ENCODE measurements around the gene ACER3.
"Not testable (repeated sequence)": the region's sequence is repeated elsewhere in the genome, so short reads cannot be mapped to it uniquely, and the experiment has no call there.

ACER3 gene

GRCh38 chr11:76823481-76824028 lies 37.2 kb upstream of the ACER3 start (continued):
- TF ChIP-seq ZNF70 (CRISPR knock-in tag; IDR thresholded peaks at IDR 0.05) (no peak), ZFP30 (CRISPR knock-in tag; IDR thresholded peaks at IDR 0.05) (no peak), ZNF565 (CRISPR knock-in tag; conservative IDR thresholded peaks at IDR 0.05; ENCODE audit: low read depth) (no peak)

GRCh38 chr11:76824083-76824939 lies 36.4 kb upstream of the ACER3 start:
- ATAC-seq = no peak
- TF ChIP-seq ZC3H10 (CRISPR knock-in tag; IDR thresholded peaks at IDR 0.05) (no peak), SNAI2 (CRISPR knock-in tag; IDR thresholded peaks at IDR 0.05) (no peak), CREB5 (CRISPR knock-in tag; IDR thresholded peaks at IDR 0.05; ENCODE audit: low read depth) (no peak), ZFP30 (CRISPR knock-in tag; IDR thresholded peaks at IDR 0.05) (no peak), BACH2 (CRISPR knock-in tag; IDR thresholded peaks at IDR 0.05; ENCODE audit: borderline replicate concordance) (no peak)

GRCh38 chr11:76824980-76825725 lies 35.6 kb upstream of the ACER3 start:
- ATAC-seq = no peak
- no peak for TF ChIP-seq ZNF70 (CRISPR knock-in tag; IDR thresholded peaks at IDR 0.05)
- no peak for TF ChIP-seq POU6F1 (CRISPR knock-in tag; IDR thresholded peaks at IDR 0.05; ENCODE audit: borderline replicate concordance, low read depth)
- no peak for TF ChIP-seq ARNTL (CRISPR knock-in tag; IDR thresholded peaks at IDR 0.05; ENCODE audit: borderline replicate concordance, low read depth)

- ATAC-seq = no peak
- TF ChIP-seq GLIS3 (CRISPR knock-in tag; IDR thresholded peaks at IDR 0.05) (no peak), ZFP3 (CRISPR knock-in tag; IDR thresholded peaks at IDR 0.05) (no peak), CREB5 (CRISPR knock-in tag; IDR thresholded peaks at IDR 0.05; ENCODE audit: low read depth) (no peak), ZNF70 (CRISPR knock-in tag; IDR thresholded peaks at IDR 0.05) (no peak), BACH2 (CRISPR knock-in tag; IDR thresholded peaks at IDR 0.05; ENCODE audit: borderline replicate concordance) (no peak), OSR1 (CRISPR knock-in tag; IDR thresholded peaks at IDR 0.05) (no peak), ARNTL (CRISPR knock-in tag; IDR thresholded peaks at IDR 0.05; ENCODE audit: borderline replicate concordance, low read depth) (no peak), CSRNP3 (CRISPR knock-in tag; IDR thresholded peaks at IDR 0.05) (no peak), ESRRG (CRISPR knock-in tag; IDR thresholded peaks at IDR 0.05) (no peak), TCF4 (CRISPR knock-in tag; IDR thresholded peaks at IDR 0.05; ENCODE audit: borderline replicate concordance) (no peak), PPARA (CRISPR knock-in tag; IDR thresholded peaks at IDR 0.05; ENCODE audit: borderline replicate concordance) (no peak), ZNF8 (CRISPR knock-in tag; IDR thresholded peaks at IDR 0.05) (no peak), POU6F1 (CRISPR knock-in tag; IDR thresholded peaks at IDR 0.05; ENCODE audit: borderline replicate concordance, low read depth) (no peak), ZFP30 (CRISPR knock-in tag; IDR thresholded peaks at IDR 0.05) (no peak), ISL1 (CRISPR knock-in tag; IDR thresholded peaks at IDR 0.05) (no peak)
Measured at GRCh38 chr11:76825726-76826396, 34.9 kb upstream of the ACER3 start.

GRCh38 chr11:76826508-76826907 lies 34.2 kb upstream of the ACER3 start:
- not testable (repeated sequence) for ATAC-seq

- not testable (repeated sequence) for ATAC-seq
Measured at GRCh38 chr11:76827005-76827404, 33.7 kb upstream of the ACER3 start.

Data from SK-N-SH treated with all-trans-retinoic acid at 6 μM for 48 hours (cell line).